AG20443 (cell line): ENCODE measurements around the gene RAB1B.
"Not testable (repeated sequence)": the region's sequence is repeated elsewhere in the genome, so short reads cannot be mapped to it uniquely, and the experiment has no call there.

Experiments
- DNase-seq: peaks from one replicate; pipeline ENCODE4 v3.0.0; 2012; ENCODE audit warnings: low spot score, mixed read lengths

RAB1B gene

DNA sequence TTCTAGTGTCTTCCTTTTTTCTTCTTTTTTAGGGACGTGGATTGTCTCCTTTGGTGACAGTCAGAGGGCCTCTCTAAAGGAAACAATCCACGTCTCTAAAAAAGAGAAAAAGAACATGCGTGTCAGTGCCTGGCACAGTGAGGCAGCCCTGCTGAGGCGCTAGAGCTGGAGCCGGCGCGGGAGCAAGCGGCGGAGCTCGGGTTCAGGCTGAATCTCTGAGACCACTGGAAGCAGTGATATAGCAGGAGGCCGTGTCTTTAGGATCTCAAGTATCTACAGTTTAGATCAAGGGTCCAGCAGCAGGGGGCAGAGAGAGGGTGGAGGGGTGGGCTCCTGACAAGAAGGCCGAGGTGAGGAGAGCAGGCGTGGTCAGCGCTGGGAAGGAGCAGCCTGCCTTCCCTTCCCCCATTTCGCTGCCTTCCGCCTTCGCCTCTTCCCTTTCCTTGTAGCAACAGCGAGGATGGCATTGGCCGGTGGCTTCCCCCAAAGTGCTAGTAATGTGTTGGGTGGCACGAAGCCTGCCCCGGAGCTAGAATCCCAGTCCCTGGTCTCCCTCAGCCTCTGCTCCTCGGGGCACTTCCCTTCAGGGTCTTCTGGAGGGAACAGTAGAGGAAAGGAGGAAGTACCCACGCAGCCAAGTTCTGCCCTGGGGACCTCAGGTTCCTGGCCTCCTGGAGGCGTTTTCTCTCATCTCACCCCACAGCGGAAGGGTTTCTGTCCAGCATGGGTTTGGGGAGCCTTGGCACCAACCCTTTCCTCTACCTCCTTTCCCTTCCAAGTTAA is 28.2 kb upstream of the RAB1B start:
- DNase-seq = no peak

DNA sequence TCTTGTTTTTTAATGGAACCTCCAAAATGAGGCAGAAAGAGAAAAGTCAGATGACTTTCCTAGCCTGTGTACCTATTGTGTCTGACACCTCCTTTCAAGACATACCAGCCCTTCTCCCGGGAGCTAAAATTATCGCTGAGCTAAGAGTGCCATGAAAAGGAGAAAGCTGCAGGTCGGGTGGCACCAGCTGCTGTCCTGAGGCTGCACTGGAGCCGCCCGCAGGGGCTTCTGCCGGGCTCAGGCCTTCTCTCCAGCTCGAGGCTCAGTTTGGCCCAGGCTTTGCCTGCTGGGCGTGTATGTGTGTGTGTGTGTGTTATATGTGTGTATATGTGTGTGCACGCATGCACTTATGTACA is 27.7 kb upstream of the RAB1B start:
- no peak for DNase-seq

DNA sequence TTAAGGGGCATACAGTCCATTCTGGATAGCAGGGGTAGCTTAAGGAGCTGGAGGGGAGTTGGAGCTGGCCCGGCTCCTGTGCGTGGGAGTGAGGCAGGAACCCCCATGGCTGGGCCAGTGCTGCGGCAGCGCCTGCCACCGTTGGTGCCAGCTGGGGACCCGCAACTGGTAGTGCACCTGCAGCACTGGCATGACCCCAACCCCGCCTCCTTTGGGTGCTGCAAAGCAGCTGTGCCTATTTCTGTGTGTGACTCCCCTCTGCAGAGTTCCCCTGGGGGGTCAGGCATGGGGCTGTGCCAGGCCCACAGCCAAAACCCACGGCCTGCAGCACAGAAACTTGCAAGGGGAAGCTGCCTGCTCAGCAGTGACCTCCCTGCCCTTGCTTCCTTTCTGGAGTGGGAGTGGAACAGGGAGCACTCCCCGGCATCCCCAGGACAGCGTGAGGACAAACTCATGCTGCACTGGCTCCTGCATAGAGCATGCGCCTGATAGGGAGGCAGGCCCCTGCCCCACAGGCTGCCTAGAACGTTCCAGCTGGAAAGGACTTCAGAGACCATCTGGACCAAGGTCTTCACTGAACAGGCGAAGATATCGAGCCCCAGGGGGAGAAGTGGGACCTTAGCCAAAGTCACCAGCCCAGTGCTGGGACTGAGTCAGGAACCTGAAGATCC is 26.2 kb upstream of the RAB1B start:
- no peak for DNase-seq

DNA sequence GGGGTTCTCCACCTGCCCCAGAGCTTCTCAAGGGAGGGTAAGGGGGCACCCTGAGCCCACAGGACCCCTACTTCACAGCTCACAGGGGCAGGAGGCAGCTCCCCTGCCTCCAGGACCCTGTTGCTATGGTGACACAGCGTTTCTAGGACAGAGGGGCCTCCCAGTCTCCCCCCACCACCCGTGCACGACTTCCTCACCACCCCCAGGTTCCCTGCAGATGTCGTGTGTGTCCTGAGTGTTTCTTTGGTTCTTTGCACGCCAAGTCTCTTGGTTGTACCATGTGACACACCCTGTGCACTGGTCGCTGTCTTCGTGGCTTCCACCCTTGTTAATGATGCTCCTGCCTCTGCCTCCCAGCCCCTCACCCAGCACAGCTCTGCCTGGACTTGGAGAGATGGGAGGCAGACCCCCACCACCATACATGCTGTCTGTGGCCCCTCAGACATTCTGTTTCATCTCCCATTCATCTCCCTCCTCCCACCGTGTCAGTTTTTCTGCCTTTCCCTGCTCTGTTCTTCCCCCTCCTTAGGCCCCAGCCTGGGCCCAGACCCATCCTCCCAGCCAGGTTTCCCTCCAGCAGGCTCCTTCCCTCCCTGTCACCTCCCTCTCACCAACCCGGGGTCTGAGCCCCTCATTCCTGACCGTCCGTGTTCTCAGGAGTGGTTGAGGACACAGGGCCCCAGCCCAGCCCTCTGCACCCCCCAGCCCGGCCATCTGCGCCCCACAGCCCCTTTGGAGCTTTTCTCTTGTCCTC is 24.5 kb upstream of the RAB1B start:
- no peak for DNase-seq

DNA sequence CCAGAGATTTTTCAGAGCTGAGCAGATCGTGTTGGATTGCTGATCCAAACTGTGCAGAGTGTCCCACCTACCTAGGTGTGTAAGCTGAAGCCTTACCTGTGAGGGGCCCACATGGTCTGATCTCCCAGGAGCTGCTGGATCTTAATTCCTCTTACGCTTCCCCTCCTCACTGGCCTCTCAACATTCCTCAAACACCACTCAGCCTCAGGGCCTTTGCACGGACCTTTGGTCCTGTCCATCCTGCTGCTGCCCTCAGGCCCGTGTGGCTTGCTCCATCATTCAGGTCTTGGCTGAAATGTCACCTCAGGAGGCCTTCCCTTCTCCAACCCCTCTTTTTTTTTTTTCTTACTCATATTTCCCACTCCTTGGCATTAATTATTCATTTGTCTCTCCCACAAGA is 21.1 kb upstream of the RAB1B start:
- no peak for DNase-seq

DNA sequence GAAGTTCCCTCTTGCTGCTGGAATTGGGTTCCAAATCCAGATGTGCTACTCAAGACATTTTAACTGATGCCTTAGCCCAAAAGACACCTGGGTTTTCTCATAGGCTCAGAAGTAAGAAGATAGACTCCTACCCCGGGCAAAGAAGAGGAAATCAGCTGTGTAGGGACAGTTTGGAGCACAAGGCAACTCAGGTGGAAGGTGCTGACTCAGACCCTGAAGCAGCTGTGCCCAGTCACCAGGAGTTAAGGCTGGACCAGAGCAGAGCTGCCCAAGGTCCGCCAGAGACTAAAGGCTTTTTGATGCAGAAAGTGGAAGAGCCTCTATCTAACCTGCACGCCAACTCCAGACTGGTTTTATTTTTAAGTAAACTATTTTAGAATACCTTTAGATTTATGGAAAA is 20.6 kb upstream of the RAB1B start:
- DNase-seq = no peak

DNA sequence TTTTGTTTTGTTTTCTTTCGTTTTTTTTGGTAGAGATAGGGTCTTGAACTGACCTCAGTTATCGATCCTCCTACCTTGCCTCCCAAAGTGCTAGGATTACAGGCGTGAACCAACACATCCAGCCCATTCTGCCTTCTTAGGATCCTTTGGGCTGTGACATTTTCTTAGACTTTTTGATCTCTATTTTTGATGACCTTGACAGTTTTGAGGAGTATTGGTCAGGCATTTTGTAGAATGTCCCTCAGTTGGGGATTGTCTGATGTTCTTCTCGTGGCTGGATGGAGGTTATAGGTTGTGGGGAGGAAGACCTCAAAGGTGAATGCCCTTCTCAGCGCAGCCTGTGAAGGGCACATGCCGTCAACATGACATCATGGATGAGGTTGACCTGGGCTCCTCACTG is 19.5 kb upstream of the RAB1B start:
- no peak for DNase-seq

DNA sequence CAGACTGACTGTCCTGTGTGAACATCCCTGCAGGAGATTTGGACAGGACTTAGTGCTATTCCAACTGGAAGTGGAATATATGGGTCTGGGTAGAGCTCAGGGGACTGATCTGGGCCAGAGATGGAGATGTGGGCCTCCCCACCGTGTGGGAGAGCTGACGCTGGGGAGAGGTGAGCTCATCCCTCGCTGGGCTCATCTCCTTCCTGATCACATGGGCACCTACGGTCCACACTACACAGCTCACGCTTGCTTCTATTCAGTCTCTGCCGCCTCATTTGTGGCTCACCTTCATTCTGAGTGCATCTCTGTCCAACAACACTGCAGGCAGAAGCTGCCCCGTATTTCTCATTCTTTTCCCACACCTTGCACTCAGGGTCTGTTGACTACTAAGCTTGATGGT is 16.6 kb upstream of the RAB1B start:
- DNase-seq = no peak

DNA sequence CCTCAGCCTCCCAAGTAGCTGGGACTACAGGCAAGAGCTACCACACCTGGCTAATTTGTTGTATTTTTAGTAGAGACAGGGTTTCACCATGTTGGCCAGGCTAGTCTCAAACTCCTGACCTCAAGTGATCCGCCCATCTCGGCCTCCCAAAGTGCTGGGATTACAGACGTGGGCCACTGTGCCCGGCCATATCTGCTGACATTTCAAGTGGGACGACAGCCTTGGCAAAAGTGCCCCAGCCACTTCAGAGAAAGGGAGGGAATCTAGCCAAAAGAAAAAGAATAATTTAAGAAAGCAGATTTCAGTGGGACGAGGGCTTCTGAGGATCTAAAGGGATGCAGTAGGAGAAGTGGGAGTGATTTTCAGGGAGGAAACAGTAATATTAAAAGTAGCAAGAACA is 15.4 kb upstream of the RAB1B start:
- not testable (repeated sequence) for DNase-seq

DNA sequence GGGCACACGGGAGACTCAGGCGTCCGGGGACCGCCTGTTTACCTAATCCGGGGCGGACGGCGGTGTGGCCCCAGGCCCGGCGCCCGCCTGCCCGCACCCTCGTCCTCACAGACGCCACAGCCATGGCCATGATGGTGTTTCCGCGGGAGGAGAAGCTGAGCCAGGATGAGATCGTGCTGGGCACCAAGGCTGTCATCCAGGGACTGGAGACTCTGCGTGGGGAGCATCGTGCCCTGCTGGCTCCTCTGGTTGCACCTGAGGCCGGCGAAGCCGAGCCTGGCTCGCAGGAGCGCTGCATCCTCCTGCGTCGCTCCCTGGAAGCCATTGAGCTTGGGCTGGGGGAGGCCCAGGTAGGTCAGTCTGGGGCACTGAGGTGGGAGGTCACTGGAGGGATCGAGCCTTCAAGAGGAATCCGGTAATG is 10.0 kb upstream of the RAB1B start:
- no peak for DNase-seq

DNA sequence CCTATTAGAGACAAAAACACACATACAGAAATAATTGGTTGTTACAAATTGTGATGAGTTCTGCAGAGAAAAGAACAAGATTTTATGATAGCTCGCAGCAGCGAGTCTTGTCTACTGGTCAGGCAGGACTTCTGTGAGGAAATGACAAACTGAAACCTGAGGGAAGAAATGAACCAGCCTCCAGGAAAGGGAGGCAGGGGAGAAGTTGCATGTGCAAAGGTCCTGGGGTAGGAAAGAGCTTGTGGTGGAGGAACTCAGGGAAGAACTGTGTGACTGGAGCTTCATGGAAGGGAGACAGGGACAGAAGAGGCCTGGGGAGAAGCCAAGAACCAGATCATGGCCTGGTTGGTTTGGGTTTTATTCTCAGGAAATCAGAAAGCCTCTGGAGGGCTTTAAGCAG is 9.2 kb upstream of the RAB1B start:
- DNase-seq = no peak

DNA sequence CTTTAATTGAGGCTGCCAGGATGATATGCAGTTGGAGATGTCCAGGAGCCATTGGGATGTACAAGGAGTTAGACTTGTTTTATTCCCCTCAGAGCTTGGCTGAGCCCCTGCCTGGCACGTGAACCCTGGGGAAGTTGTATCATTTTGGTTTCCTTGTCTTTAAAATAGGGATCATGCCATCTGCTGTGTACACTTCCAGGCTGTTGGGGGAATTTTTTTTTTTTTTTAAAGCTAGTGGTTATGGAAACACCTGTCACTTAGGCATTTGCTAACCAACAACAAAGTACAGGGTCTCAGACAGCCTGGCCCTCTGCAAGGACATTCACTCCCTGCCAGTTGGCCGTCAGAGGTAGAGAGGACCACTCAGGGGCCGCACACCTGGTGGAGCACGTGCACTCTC is 8.5 kb upstream of the RAB1B start:
- no peak for DNase-seq

DNA sequence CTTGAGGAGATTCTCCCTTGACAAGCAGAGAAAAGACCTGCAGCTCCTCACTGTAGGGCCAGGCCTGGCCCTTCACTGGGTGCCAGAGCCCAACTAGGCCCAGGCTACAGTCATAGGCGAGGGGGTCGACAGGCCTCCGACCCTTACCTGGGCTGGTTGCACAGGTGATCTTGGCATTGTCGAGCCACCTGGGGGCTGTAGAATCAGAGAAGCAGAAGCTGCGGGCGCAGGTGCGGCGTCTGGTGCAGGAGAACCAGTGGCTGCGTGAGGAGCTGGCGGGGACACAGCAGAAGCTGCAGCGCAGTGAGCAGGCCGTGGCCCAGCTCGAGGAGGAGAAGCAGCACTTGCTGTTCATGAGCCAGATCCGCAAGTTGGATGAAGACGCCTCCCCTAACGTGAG is 6.9 kb upstream of the RAB1B start:
- no peak for DNase-seq

DNA sequence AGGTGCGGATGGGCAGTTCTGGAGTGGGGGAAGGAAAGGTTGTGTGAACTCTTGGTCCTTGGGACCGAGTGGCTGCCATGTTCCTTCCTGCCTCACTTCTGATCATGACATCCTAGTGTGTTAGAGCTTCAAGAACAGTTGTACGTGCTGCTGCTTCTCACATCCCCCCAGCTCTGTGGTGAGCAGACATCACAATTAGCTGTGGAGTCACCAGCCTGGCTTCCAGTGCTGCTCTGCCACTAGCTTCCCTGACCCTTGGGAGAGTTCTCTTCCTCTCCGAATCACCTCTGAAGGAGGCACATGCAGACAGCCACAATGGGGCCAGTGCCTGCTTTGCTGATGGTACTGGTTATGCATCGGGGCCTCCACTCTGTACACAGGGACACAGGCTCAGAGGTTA is 6.2 kb upstream of the RAB1B start:
- DNase-seq = no peak

DNA sequence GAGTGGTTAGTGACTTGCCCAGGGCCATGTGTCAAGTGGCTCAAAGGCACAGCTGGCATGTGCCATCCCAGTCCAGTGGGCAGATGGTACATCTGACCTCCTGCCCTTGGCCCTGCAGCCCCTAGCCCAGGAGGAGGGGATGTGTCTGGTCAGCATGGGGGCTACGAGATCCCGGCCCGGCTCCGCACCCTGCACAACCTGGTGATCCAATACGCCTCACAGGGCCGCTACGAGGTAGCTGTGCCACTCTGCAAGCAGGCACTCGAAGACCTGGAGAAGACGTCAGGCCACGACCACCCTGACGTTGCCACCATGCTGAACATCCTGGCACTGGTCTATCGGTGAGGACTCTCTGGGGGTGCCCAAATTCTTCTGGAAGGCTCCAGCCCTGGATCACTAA is 5.7 kb upstream of the RAB1B start:
- DNase-seq = no peak

DNA sequence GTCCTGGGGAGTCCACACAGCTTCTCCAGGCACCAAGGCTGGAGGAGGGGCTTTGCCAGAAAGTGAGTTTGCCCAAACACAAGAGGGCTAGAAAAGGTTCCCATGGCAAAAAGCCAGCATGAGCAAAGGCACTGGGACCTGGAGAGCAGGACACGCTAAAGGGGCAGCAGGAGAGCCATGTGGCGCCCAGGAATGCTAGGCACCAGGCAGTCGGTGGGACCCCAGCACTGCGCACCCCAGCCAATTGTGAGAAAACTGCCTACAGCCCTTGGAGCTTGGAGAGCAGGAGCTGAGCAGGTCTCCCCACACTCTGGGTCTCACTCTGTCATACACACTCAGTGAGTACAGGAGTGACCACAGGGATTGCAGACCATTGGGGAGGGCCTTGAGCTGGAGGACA is 5.2 kb upstream of the RAB1B start:
- no peak for DNase-seq

DNA sequence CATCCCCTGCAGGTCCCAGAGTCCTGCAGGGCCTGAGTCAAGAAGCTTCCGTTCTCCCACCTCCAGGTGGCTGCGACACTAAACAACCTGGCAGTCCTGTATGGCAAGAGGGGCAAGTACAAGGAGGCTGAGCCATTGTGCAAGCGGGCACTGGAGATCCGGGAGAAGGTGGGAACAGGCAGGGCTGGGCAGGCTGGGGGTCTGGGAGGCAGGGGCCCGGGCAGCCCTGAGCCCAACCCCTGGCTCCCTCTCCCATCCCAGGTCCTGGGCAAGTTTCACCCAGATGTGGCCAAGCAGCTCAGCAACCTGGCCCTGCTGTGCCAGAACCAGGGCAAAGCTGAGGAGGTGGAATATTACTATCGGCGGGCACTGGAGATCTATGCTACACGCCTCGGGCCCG is 4.7 kb upstream of the RAB1B start:
- no peak for DNase-seq

DNA sequence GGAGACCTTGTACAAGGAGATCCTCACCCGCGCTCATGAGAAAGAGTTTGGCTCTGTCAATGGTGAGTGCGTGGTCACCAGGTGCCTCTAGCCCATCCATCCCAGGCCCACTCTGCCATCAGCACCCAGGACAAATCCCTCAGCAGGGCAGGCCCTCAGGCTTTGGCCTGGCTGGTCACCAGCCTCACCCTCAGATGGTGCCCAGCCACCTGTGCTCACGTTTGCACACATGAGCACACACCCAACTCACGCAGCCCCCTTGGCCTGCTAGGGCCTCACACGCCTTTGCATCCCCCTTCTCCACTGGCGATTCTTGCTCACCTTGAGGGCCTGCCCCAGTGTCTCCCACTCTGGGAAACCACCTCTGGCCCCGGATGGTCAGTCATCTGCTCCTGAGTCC is 4.1 kb upstream of the RAB1B start:
- DNase-seq = no peak

DNA sequence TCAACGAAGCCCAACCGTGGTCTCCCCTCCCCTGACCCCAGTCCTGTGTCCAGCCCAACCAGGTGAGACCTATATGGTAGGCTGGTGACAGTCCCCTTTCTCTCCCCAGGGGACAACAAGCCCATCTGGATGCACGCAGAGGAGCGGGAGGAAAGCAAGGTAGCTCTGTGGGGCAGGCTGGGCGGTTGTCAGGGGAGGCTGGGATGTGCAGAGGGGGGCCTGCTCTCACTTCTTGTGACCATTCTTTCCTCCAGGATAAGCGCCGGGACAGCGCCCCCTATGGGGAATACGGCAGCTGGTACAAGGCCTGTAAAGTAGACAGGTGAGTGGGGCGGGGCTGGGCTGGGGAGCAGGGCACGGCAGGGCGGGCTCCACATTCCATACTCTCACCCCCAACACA is 3.5 kb upstream of the RAB1B start:
- DNase-seq = no peak

DNA sequence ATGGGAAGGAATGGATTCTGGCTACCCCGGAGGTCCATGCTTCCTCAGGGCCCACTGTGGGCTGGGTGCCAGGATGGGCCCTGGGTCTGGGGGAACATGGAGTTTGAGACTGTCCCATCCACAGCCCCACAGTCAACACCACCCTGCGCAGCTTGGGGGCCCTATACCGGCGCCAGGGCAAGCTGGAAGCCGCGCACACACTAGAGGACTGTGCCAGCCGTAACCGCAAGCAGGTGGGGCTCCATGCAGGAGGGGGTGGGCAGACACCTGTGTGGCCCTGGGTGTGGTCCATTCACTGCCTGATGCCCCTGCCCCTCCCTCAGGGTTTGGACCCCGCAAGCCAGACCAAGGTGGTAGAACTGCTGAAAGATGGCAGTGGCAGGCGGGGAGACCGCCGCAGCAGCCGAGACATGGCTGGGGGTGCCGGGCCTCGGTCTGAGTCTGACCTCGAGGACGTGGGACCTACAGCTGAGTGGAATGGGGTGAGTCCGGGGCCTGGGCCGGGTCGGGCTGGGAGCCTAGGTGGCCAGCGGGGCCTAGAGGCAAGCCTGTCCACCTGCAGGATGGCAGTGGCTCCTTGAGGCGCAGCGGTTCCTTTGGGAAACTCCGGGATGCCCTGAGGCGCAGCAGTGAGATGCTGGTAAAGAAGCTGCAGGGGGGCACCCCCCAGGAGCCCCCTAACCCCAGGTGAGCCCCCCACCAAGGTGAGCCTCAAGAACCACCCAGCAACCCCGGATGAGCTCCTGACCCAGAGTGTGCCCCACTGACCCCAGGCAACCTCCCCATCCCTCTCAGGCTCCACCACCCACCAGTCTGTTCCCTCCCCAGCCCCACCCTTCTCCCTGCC is 2.7 kb upstream of the RAB1B start:
- no peak for DNase-seq

DNA sequence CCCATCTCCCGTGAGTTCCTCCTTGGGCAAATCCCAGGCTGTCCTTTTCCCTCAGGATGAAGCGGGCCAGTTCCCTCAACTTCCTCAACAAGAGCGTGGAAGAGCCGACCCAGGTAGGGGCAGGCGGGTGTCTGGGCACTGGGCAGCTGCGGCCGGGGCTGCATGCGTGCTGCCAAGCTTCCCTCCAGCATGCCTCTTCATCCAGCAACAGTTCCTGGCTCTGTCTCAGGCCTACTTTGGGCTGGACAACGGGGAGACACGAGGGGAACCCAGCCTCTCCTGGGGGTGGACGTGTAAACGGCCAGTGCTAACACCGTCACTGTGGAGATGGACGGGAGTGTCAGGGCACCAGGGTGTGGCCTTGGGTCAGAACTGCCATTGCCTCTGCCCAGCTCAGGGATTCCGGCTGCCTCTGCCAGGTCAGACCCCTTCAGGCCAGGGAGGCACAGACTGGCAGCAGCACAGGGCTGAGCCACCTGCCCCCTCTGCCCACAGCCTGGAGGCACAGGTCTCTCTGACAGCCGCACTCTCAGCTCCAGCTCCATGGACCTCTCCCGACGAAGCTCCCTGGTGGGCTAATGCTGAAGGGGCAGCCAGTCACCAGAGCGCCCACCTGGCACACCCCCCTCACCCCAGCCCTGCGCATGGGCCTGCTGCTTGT is 1.9 kb upstream of the RAB1B start:
- DNase-seq = no peak

DNA sequence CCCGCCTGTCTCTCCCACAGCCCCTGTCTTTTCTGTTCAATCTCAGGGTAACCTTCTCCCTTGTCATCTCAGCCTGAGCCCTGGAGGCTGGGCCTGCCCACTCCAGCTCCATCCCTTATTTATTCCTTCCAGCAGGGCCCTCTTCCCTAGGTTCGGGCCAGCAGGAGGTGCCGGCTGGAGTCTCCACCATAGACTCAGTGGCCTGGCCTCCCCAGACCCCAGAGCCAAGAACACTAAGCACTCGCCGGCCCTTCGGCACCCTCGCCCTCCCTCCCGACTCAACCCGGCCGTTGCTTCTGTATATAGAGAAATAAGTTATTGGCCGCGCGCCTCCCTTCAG is 1.4 kb upstream of the RAB1B start:
- no peak for DNase-seq
